HepG2 (cell line): ENCODE results near the gene MROH2A. TPM values are rescaled to one million over a fixed set of nuclear protein-coding genes. Genes with fewer than 3 reads are reported as not detected.
A peak's percentile ranks its signal among the peaks of the same experiment; 100 is the strongest.

Experiments
- ARID4A ChIP-seq: sonication (generic); formaldehyde crosslinking; IDR thresholded peaks from 2 replicates; pipeline ENCODE4 v1.5.0; 2020; ENCODE audit warnings: mild to moderate bottlenecking, missing genetic modification reagents, borderline replicate concordance
- ATF2 ChIP-seq: sonication (generic); formaldehyde crosslinking; IDR thresholded peaks from 2 replicates; pipeline ENCODE4 v1.4.0; 2020; ENCODE audit warnings: missing genetic modification reagents
- FOXA1 ChIP-seq, 2 experiments: fragments of 450-650 bp in 1 of 2; sonication (generic) in 1 of 2; formaldehyde crosslinking in 1 of 2; IDR thresholded peaks; 2 replicates each; pipeline versions ENCODE4 v1.4.0 to v1.6.1; 2016 to 2020; ENCODE audit warnings: missing genetic modification reagents in 1 of 2
- GPBP1L1 ChIP-seq: sonication (generic); formaldehyde crosslinking; IDR thresholded peaks from 2 replicates; pipeline ENCODE4 v1.5.0; 2020; ENCODE audit warnings: mild to moderate bottlenecking, missing genetic modification reagents
- NFIC ChIP-seq: IDR thresholded peaks from 2 replicates; pipeline ENCODE4 v1.6.1; 2012; ENCODE audit warnings: mild to moderate bottlenecking, low read length, inconsistent platforms
- NR2F6 ChIP-seq, 2 experiments: IDR thresholded peaks; 2 replicates each; pipeline ENCODE4 v1.6.1; 2016; ENCODE audit warnings: antibody characterized with exemption in 1 of 2, mild to moderate bottlenecking in 1 of 2
- POLR2AphosphoS2 ChIP-seq: IDR thresholded peaks from 2 replicates; pipeline ENCODE4 v1.6.1; 2011; ENCODE audit warnings: low read depth, low read length, improper control_type of control experiment
- PRDM10 ChIP-seq: sonication (generic); formaldehyde crosslinking; IDR thresholded peaks from 2 replicates; pipeline ENCODE4 v1.4.0; 2020; ENCODE audit warnings: low read depth, missing genetic modification reagents
- PRPF4 ChIP-seq: fragments of 200-400 bp; formaldehyde crosslinking; IDR thresholded peaks from 2 replicates; pipeline ENCODE4 v1.6.1; 2016; ENCODE audit warnings: low read length, low read depth; ENCODE audit not compliant: poor library complexity, severe bottlenecking
- RFX1 ChIP-seq: fragments of 450-650 bp; IDR thresholded peaks from 2 replicates; pipeline ENCODE4 v1.6.1; 2017
- YEATS2 ChIP-seq: sonication (generic); formaldehyde crosslinking; IDR thresholded peaks from 2 replicates; pipeline ENCODE4 v1.4.0; 2020; ENCODE audit warnings: missing genetic modification reagents, borderline replicate concordance
- ZFYVE20 ChIP-seq: sonication (generic); formaldehyde crosslinking; IDR thresholded peaks from 2 replicates; pipeline ENCODE4 v1.8.0; 2023; ENCODE audit warnings: low read depth, mild to moderate bottlenecking, moderate library complexity, missing genetic modification reagents, borderline replicate concordance
- ZNF564 ChIP-seq: sonication (generic); formaldehyde crosslinking; IDR thresholded peaks from 2 replicates; pipeline ENCODE4 v1.8.1; 2023; ENCODE audit warnings: mild to moderate bottlenecking, missing genetic modification reagents
- ZNF644 ChIP-seq: IDR thresholded peaks from 2 replicates; pipeline ENCODE4 v1.6.1; 2016; ENCODE audit warnings: low read depth
- ZNF691 ChIP-seq: sonication (generic); formaldehyde crosslinking; IDR thresholded peaks from 2 replicates; pipeline ENCODE4 v1.4.0; 2020; ENCODE audit warnings: missing genetic modification reagents, low read depth, mild to moderate bottlenecking, borderline replicate concordance
- polyA plus RNA-seq, 8 experiments: library from polyadenylated mRNA; depleted of rRNA in 3 of 8; stranded (reverse) in 7 of 8; unstranded in 1 of 8; fragments of >200 nt; fragmentation: Illumina TruSeq in 4 of 8; extraction: Trizol in 4 of 8; gene quantifications; 2 replicates each; pipeline versions ENCODE4 v1.2.1 to v1.2.3, GENCODE V29; 2011 to 2016; ENCODE audit warnings: low read depth in 4 of 8, missing spikeins in 1 of 8, mixed read lengths in 1 of 8; ENCODE audit not compliant: insufficient read depth in 1 of 8
- total RNA-seq, 5 experiments: library from RNA; depleted of rRNA; stranded (reverse); fragments of >200 nt; fragmentation: Illumina TruSeq; extraction: Trizol; gene quantifications; 2 replicates each; pipeline ENCODE4 v1.2.3, GENCODE V29; 2016; ENCODE audit warnings: low read depth in 1 of 5

Gene MROH2A
- total and polyA plus RNA-seq, 2 of the 13 experiments (the other 11 are each of a cell fraction or from before 2014, with no cell fraction given) = 0.03 to 0.04 TPM

- TF ChIP-seq GPBP1L1 = no peak
- TF ChIP-seq ATF2 (CRISPR knock-in tag) = peak; percentile 92; the same call in 1 of the 2 replicates
- TF ChIP-seq ZNF691 = 0 out of 2 replicates have a peak, but pooled peaks have one; percentile 34
- TF ChIP-seq ZFYVE20 (CRISPR knock-in tag) = no peak
- peak; percentile 100 for TF ChIP-seq NR2F6 (IDR thresholded peaks at IDR 0.05)
- TF ChIP-seq NR2F6 (CRISPR knock-in tag; IDR thresholded peaks at IDR 0.05) = peak; percentile 99
- TF ChIP-seq PRPF4 = no peak
- TF ChIP-seq YEATS2 (CRISPR knock-in tag) = peak; percentile 66; the same call in 1 of the 2 replicates
- peak; percentile 98 for TF ChIP-seq NFIC
- peak; percentile 47; the same call in 1 of the 2 replicates for TF ChIP-seq ZNF564 (CRISPR knock-in tag)
- TF ChIP-seq RFX1 = no peak
- peak; percentile 60 for TF ChIP-seq FOXA1 (IDR thresholded peaks at IDR 0.05)
- TF ChIP-seq FOXA1 (CRISPR knock-in tag; IDR thresholded peaks at IDR 0.05) = peak; percentile 93
- TF ChIP-seq ARID4A = peak; percentile 58; the same call in 1 of the 2 replicates
- peak; percentile 65 for TF ChIP-seq ZNF644 (CRISPR knock-in tag)
- no peak for TF ChIP-seq POLR2AphosphoS2
- 0 out of 2 replicates have a peak, but pooled peaks have one; percentile 42 for TF ChIP-seq PRDM10 (CRISPR knock-in tag)
Measured at GRCh38 chr2:233745073-233745755, 32.9 kb upstream of the MROH2A start (continued).
